CD14-positive monocyte (primary cell): ENCODE measurements around the gene SMAD6. TPM values are rescaled to one million over a fixed set of nuclear protein-coding genes. Genes with fewer than 3 reads are reported as not detected.

Experiments
- DNase-seq, 3 donors: peaks; one replicate each; pipeline ENCODE4 v3.0.0-alpha.2; 2011 to 2022
- H2AFZ ChIP-seq: 2 replicates; pipeline ENCODE4 v1.6.0; 2012; ENCODE audit warnings: mild to moderate bottlenecking, low read depth, low read length, inconsistent platforms; ENCODE audit not compliant: insufficient read depth, poor library complexity, severe bottlenecking
- H3K27ac ChIP-seq, 2 donors: 1 replicate in 1 of 2; 2 replicates in 1 of 2; pipeline ENCODE4 v1.5.1; 2012 to 2013; ENCODE audit warnings: low read length in 2 of 2, control low read depth in 1 of 2, inconsistent platforms in 1 of 2, low read depth in 1 of 2, mild to moderate bottlenecking in 1 of 2
- H3K27me3 ChIP-seq, 2 donors: one replicate each; pipeline versions ENCODE4 v1.6.0 to v1.6.1; 2011 to 2013; ENCODE audit warnings: low read length in 2 of 2; ENCODE audit not compliant: control insufficient read depth in 2 of 2, insufficient read depth in 2 of 2
- H3K36me3 ChIP-seq, 2 donors: replicated peaks in 1 of 2; 1 replicate in 1 of 2; 2 replicates in 1 of 2; pipeline versions ENCODE4 v1.5.1 to v1.6.1; 2012 to 2013; ENCODE audit warnings: low read length in 2 of 2, control low read depth in 1 of 2, inconsistent platforms in 1 of 2, mild to moderate bottlenecking in 1 of 2; ENCODE audit not compliant: insufficient read depth in 2 of 2, control insufficient read depth in 1 of 2
- H3K4me1 ChIP-seq, 2 donors: 1 replicate in 1 of 2; 2 replicates in 1 of 2; pipeline versions ENCODE4 v1.5.1 to v1.6.1; 2012 to 2013; ENCODE audit warnings: low read length in 2 of 2, control low read depth in 1 of 2, inconsistent platforms in 1 of 2, mild to moderate bottlenecking in 1 of 2, moderate library complexity in 1 of 2; ENCODE audit not compliant: insufficient read depth in 2 of 2, control insufficient read depth in 1 of 2
- H3K4me2 ChIP-seq: replicated peaks from 2 replicates; pipeline ENCODE3; 2012; ENCODE audit warnings: low read length, moderate library complexity, mild to moderate bottlenecking; ENCODE audit not compliant: poor library complexity, severe bottlenecking; ENCODE audit errors: extremely low read depth
- H3K4me3 ChIP-seq, 3 experiments: fragments of 200-600 bp in 1 of 3; sonication (generic) in 1 of 3; replicated peaks in 1 of 3; 1 replicate in 2 of 3; 2 replicates in 1 of 3; pipeline ENCODE4 v1.5.1; 2011 to 2013; ENCODE audit warnings: low read length in 3 of 3, mild to moderate bottlenecking in 3 of 3, control low read depth in 2 of 3, low read depth in 2 of 3, inconsistent platforms in 1 of 3, moderate library complexity in 1 of 3
- H3K79me2 ChIP-seq: 2 replicates; pipeline ENCODE4 v1.6.0; 2012; ENCODE audit warnings: mild to moderate bottlenecking, control low read depth, inconsistent platforms, low read length, moderate library complexity; ENCODE audit not compliant: insufficient read depth
- H3K9ac ChIP-seq: 2 replicates; pipeline ENCODE4 v1.6.0; 2017; ENCODE audit warnings: low read length, mild to moderate bottlenecking; ENCODE audit not compliant: insufficient read depth, poor library complexity, severe bottlenecking
- H3K9me3 ChIP-seq, 2 donors: replicated peaks in 1 of 2; 1 replicate in 1 of 2; 2 replicates in 1 of 2; pipeline versions ENCODE4 v1.5.1 to v1.6.1; 2012 to 2013; ENCODE audit warnings: low read length in 2 of 2, control low read depth in 1 of 2; ENCODE audit not compliant: control insufficient read depth in 1 of 2, insufficient read depth in 1 of 2
- H4K20me1 ChIP-seq: 2 replicates; pipeline ENCODE4 v1.6.0; 2012; ENCODE audit warnings: mild to moderate bottlenecking, low read length, control low read depth, moderate library complexity; ENCODE audit not compliant: insufficient read depth
- H3K27ac Mint-ChIP-seq, 7 donors: one replicate each; pipeline ENCODE4 v1.8.0; 2020; ENCODE audit warnings: mild to moderate bottlenecking in 7 of 7, mixed read lengths in 7 of 7, moderate library complexity in 6 of 7, inconsistent platforms in 2 of 7
- H3K27me3 Mint-ChIP-seq, 3 donors: one replicate each; pipeline ENCODE4 v1.8.0; 2021 to 2022; ENCODE audit warnings: low read depth in 3 of 3, mild to moderate bottlenecking in 3 of 3, mixed read lengths in 3 of 3, moderate library complexity in 3 of 3, inconsistent platforms in 1 of 3
- H3K36me3 Mint-ChIP-seq, 2 donors: one replicate each; pipeline ENCODE4 v1.8.0; 2020; ENCODE audit warnings: mixed read lengths in 2 of 2, inconsistent platforms in 1 of 2, mild to moderate bottlenecking in 1 of 2
- H3K4me1 Mint-ChIP-seq: one replicate; pipeline ENCODE4 v1.8.0; 2020; ENCODE audit warnings: mild to moderate bottlenecking, mixed read lengths
- H3K4me3 Mint-ChIP-seq, 2 donors: one replicate each; pipeline ENCODE4 v1.8.0; 2020; ENCODE audit warnings: mild to moderate bottlenecking in 2 of 2, mixed read lengths in 2 of 2, moderate library complexity in 1 of 2
- H3K9me3 Mint-ChIP-seq, 7 donors: one replicate each; pipeline ENCODE4 v1.8.0; 2020 to 2022; ENCODE audit warnings: mixed read lengths in 7 of 7, mild to moderate bottlenecking in 6 of 7, moderate library complexity in 6 of 7, inconsistent platforms in 2 of 7
- WGBS: methylation state at CpG from one replicate; pipeline ENCODE4 v1.1.5; 2013; ENCODE audit warnings: missing lambda C conversion rate; ENCODE audit not compliant: insufficient coverage; 5-methylcytosine and 5-hydroxymethylcytosine counted together
- intact Hi-C, 2 donors: fragments of 100-400 bp; cut with micrococcal nuclease; formaldehyde crosslinking; loops; one replicate each; pipeline versions ENCODE4 v1.15.0 to v1.15.1; 2023
- polyA plus RNA-seq, 3 donors: library from polyadenylated mRNA; depleted of rRNA in 1 of 3; unstranded in 2 of 3; stranded (reverse) in 1 of 3; fragments of 300-500 nt in 2 of 3; fragments of >200 nt in 1 of 3; fragmentation: Illumina TruSeq in 2 of 3; gene quantifications; 1 replicate in 2 of 3; 2 replicates in 1 of 3; pipeline ENCODE4 v1.2.3, GENCODE V29; 2012 to 2021
- TF ChIP-seq, protein P1 (sequence below): fragments of 200-600 bp; IDR thresholded peaks from one replicate; pipeline ENCODE4 v1.8.0; 2022; ENCODE audit warnings: antibody characterized with exemption, mild to moderate bottlenecking

Gene SMAD6
- polyA plus RNA-seq, 3 donors = 0.31 TPM; not detected in 2

DNA sequence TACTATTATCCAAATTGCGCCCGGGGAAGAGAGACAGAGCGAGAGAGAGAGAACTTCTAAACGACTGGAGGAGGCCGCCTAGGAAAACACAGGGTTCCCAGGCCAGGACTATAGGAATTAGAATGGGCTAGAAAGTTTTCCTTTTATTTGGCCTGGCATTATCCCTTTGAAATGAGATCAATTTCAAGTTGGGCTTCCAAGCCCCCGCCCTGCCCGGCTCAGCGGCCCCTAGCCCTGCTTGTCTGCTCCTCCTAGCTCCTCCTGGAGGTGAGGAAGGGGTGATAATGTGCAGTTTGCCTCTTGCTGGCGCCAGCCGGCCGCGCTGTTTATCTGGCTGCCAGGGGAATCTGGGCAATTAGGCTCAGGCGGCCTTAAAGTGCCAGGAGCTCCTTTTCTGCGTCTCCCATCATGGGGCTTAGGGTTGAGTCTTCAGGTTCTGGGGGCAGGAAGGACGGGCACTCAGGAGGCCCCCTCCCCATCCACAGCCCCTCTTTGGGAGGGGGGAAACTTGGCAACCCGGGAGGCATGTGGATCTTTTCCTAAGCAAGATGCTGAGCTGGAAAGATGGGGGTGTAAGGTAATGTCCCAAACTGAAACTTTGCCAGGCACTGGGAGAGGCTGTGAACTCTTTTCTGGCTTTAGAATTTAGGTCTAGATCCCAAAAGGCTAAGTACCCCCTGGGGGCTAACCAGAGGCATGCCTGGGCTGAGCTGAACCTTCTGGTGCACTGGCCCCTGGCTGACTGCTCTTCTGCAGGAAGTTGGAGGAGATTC lies 5.5 kb downstream of the SMAD6 start:
- TF ChIP-seq, protein P1, sequence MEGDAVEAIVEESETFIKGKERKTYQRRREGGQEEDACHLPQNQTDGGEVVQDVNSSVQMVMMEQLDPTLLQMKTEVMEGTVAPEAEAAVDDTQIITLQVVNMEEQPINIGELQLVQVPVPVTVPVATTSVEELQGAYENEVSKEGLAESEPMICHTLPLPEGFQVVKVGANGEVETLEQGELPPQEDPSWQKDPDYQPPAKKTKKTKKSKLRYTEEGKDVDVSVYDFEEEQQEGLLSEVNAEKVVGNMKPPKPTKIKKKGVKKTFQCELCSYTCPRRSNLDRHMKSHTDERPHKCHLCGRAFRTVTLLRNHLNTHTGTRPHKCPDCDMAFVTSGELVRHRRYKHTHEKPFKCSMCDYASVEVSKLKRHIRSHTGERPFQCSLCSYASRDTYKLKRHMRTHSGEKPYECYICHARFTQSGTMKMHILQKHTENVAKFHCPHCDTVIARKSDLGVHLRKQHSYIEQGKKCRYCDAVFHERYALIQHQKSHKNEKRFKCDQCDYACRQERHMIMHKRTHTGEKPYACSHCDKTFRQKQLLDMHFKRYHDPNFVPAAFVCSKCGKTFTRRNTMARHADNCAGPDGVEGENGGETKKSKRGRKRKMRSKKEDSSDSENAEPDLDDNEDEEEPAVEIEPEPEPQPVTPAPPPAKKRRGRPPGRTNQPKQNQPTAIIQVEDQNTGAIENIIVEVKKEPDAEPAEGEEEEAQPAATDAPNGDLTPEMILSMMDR = no peak
- H3K4me3 Mint-ChIP-seq = no peak overlapping the region
- H3K9me3 Mint-ChIP-seq = peaks cover 0 to 5% (median 0%) of the 10 kb centered on the region in 7 donors
- Histone ChIP-seq H3K79me2 (no peaks in the 10 kb centered on the region), H3K9ac (no peak overlapping the region), H3K27ac (no peak overlapping the region), H3K9me3 (peaks cover 0 to 4% of the 10 kb centered on the region in 2 donors), H2AFZ (no peak overlapping the region), H3K4me1 (peaks cover 13 to 20% of the 10 kb centered on the region in 2 donors), H3K4me2 (no peak overlapping the region), H4K20me1 (no peaks in the 10 kb centered on the region), H3K36me3 (no peaks in the 10 kb centered on the region), H3K27me3 (peaks cover 11 to 25% of the 10 kb centered on the region in 2 donors), H3K4me3 (no peak overlapping the region)
- H3K27me3 Mint-ChIP-seq = peaks cover 20 to 31% (median 26%) of the 10 kb centered on the region in 3 donors
- 95% methylated on average over 10 of the region's 16 CpGs for WGBS
- H3K36me3 Mint-ChIP-seq = peaks cover 15 to 18% of the 10 kb centered on the region in 2 donors
- no peak for DNase-seq
- no peak overlapping the region for H3K27ac Mint-ChIP-seq
- intact Hi-C loops = loop anchor here (10.0 kb wide), 2 partner anchors 127 to 323 kb away; partner anchors contain the start of gene MAP2K1 (in 1 of the 2)
- peaks cover 20% of the 10 kb centered on the region for H3K4me1 Mint-ChIP-seq

DNA sequence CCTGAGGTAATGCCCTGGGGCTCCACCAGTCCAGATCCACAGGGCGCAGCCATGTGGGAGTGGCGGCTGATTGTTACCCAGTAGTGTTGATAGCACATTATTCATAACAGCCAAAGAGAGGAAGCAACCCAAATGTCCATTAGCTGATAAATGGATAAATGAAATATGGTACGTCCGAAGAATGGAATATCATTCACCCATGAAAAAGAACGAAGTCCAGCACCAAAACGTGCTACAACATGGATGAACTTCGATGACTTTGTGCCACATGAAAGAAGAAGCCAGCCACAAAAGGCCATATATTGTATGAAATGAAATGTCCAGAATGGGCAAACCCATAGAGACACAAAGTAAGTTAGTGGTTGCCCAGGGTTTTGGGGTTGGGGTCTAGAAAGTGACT lies 6.4 kb downstream of the SMAD6 start:
- Mint-ChIP-seq H3K27ac (peak overlapping the region in 1 of 7 donors; percentile 31), H3K4me1 (peaks cover 24% of the 10 kb centered on the region), H3K36me3 (peaks cover 15 to 18% of the 10 kb centered on the region in 2 donors), H3K27me3 (peaks cover 19 to 24% (median 24%) of the 10 kb centered on the region in 3 donors), H3K4me3 (no peak overlapping the region), H3K9me3 (peaks cover 0 to 5% (median 0%) of the 10 kb centered on the region in 7 donors)
- no peak for DNase-seq
- TF ChIP-seq, protein P1 = no peak
- Histone ChIP-seq H3K4me1 (peaks cover 7 to 11% of the 10 kb centered on the region in 2 donors), H4K20me1 (no peaks in the 10 kb centered on the region), H3K4me3 (no peak overlapping the region), H3K9ac (no peak overlapping the region), H3K27ac (no peak overlapping the region), H3K9me3 (peaks cover 0 to 4% of the 10 kb centered on the region in 2 donors), H3K36me3 (no peaks in the 10 kb centered on the region), H2AFZ (no peak overlapping the region), H3K27me3 (peaks cover 11 to 22% of the 10 kb centered on the region in 2 donors), H3K79me2 (no peaks in the 10 kb centered on the region), H3K4me2 (no peak overlapping the region)
- WGBS = 100% methylated on average over 5 of the region's 7 CpGs
- intact Hi-C loops = loop anchor here (10.0 kb wide), 2 partner anchors 126 to 324 kb away; partner anchors contain the start of gene MAP2K1 (in 1 of the 2)
